Ovary (tissue), 3 donors: ENCODE results near the gene WNT9A.

Experiments used
- POLR2A ChIP-seq: fragments of 450-650 bp; IDR thresholded peaks from one replicate; pipeline ENCODE4 v1.6.1; 2017; ENCODE audit warnings: antibody characterized with exemption, mild to moderate bottlenecking, moderate library complexity
- TF ChIP-seq, protein P1 (sequence below), 3 donors: fragments of 450-650 bp in 2 of 3; fragments of 200-600 bp in 1 of 3; IDR thresholded peaks; one replicate each; pipeline versions ENCODE4 v1.5.1 to v1.8.0; 2016 to 2022; ENCODE audit warnings: antibody characterized with exemption in 3 of 3, mild to moderate bottlenecking in 1 of 3
- donor health status: DM: no; HTN: no; CAD: no.

DNA sequence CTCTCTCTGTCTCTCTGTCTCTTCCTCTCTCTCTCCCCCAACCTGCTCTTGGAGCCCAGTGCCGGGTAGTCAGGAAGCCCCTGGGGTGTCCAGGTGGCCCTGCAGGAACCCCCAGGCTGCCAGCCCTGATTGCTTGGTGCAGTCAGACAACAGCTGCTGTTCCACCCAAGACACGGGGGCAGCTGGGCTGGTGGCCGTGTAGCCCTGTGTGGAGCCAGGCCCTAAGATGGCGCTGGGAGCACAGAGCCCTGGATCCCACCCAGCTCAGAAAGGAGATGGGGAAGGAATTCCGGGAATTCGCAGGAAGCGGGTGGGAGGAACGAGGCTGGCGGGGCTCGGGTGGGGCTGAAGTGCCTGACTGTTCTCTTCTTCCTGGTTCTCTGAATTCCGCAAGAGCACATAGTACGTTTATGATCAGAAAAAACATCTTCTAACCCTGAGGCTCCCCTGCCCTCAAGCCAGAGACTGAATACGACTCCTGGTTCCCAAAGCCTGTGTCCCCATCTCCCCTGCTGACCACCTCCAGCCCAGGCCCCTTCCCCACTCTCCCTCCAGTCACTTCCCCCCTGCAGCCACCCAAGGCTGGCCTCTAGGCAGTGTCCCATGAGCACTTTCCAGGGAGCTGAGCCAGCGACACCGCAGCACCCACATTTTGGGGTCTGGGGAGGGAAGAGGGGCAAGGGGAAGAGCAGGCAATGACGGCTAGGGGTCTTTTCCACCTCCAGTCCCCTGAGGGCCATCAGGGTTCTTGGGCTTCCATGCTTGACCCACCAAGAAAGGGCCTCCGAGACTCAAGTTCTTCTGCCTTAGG, 55.0 kb downstream of the WNT9A start:
- TF ChIP-seq, protein P1, sequence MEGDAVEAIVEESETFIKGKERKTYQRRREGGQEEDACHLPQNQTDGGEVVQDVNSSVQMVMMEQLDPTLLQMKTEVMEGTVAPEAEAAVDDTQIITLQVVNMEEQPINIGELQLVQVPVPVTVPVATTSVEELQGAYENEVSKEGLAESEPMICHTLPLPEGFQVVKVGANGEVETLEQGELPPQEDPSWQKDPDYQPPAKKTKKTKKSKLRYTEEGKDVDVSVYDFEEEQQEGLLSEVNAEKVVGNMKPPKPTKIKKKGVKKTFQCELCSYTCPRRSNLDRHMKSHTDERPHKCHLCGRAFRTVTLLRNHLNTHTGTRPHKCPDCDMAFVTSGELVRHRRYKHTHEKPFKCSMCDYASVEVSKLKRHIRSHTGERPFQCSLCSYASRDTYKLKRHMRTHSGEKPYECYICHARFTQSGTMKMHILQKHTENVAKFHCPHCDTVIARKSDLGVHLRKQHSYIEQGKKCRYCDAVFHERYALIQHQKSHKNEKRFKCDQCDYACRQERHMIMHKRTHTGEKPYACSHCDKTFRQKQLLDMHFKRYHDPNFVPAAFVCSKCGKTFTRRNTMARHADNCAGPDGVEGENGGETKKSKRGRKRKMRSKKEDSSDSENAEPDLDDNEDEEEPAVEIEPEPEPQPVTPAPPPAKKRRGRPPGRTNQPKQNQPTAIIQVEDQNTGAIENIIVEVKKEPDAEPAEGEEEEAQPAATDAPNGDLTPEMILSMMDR (IDR thresholded peaks at IDR 0.05), result no peak
- TF ChIP-seq POLR2A, result no peak
